Neutrophil (primary cell): Measurements from ENCODE around the gene DIP2C.

ENCODE experiments used
- H3K27ac ChIP-seq: fragments of 200-600 bp; sonication (generic); 2 replicates; pipeline ENCODE4 v1.5.1; 2016; ENCODE audit warnings: mild to moderate bottlenecking, moderate library complexity
- H3K27me3 ChIP-seq: fragments of 200-600 bp; sonication (generic); 2 replicates; pipeline ENCODE4 v1.6.0; 2016; ENCODE audit warnings: mild to moderate bottlenecking
- H3K36me3 ChIP-seq: fragments of 200-600 bp; sonication (generic); 2 replicates; pipeline ENCODE4 v1.5.1; 2017
- H3K4me1 ChIP-seq, 2 experiments: fragments of 200-600 bp in 1 of 2; sonication (generic) in 1 of 2; 1 replicate in 1 of 2; 2 replicates in 1 of 2; pipeline versions ENCODE4 v1.5.1 to v1.6.1; 2013 to 2016; ENCODE audit warnings: low read depth in 1 of 2, low read length in 1 of 2, mild to moderate bottlenecking in 1 of 2, moderate library complexity in 1 of 2; ENCODE audit not compliant: control insufficient read depth in 1 of 2, insufficient read depth in 1 of 2
- H3K4me3 ChIP-seq, 2 experiments: fragments of 200-600 bp in 1 of 2; sonication (generic) in 1 of 2; 1 replicate in 1 of 2; 2 replicates in 1 of 2; pipeline ENCODE4 v1.5.1; 2013 to 2016; ENCODE audit warnings: low read depth in 1 of 2, low read length in 1 of 2, mild to moderate bottlenecking in 1 of 2, moderate library complexity in 1 of 2
- H3K9me3 ChIP-seq: fragments of 200-600 bp; sonication (generic); 2 replicates; pipeline ENCODE4 v1.5.1; 2016
- TF ChIP-seq, protein P1 (sequence below): fragments of 200-600 bp; sonication (generic); IDR thresholded peaks from 2 replicates; pipeline ENCODE4 v1.5.1; 2016; ENCODE audit warnings: antibody characterized with exemption

Gene DIP2C

DNA sequence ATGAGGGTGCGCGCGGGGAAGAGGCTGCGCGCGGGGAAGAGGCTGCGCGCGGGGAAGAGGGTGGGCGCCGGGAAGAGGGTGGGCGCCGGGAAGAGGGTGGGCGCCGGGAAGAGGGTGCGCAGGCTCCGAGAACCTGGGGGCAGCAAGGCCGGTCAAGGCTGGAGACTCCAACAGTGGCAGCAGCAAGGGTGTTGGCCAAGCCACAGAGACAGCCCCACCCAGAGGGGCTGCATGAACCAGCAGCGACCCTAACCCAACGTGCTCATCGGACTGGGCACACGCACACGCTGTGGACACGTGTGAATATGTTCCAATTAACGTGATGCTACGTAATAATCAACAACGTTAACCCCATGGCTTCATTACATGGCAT is 48.8 kb downstream of the DIP2C start:
- H3K27ac ChIP-seq, result no peak overlapping the region
- no peaks in the 10 kb centered on the region for H3K9me3 ChIP-seq
- H3K4me3 ChIP-seq, result no peak overlapping the region
- peaks cover 29% of the 10 kb centered on the region for H3K27me3 ChIP-seq
- H3K4me1 ChIP-seq, result no peaks in the 10 kb centered on the region
- no peaks in the 10 kb centered on the region for H3K36me3 ChIP-seq
- TF ChIP-seq, protein P1, sequence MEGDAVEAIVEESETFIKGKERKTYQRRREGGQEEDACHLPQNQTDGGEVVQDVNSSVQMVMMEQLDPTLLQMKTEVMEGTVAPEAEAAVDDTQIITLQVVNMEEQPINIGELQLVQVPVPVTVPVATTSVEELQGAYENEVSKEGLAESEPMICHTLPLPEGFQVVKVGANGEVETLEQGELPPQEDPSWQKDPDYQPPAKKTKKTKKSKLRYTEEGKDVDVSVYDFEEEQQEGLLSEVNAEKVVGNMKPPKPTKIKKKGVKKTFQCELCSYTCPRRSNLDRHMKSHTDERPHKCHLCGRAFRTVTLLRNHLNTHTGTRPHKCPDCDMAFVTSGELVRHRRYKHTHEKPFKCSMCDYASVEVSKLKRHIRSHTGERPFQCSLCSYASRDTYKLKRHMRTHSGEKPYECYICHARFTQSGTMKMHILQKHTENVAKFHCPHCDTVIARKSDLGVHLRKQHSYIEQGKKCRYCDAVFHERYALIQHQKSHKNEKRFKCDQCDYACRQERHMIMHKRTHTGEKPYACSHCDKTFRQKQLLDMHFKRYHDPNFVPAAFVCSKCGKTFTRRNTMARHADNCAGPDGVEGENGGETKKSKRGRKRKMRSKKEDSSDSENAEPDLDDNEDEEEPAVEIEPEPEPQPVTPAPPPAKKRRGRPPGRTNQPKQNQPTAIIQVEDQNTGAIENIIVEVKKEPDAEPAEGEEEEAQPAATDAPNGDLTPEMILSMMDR, result no peak

DNA sequence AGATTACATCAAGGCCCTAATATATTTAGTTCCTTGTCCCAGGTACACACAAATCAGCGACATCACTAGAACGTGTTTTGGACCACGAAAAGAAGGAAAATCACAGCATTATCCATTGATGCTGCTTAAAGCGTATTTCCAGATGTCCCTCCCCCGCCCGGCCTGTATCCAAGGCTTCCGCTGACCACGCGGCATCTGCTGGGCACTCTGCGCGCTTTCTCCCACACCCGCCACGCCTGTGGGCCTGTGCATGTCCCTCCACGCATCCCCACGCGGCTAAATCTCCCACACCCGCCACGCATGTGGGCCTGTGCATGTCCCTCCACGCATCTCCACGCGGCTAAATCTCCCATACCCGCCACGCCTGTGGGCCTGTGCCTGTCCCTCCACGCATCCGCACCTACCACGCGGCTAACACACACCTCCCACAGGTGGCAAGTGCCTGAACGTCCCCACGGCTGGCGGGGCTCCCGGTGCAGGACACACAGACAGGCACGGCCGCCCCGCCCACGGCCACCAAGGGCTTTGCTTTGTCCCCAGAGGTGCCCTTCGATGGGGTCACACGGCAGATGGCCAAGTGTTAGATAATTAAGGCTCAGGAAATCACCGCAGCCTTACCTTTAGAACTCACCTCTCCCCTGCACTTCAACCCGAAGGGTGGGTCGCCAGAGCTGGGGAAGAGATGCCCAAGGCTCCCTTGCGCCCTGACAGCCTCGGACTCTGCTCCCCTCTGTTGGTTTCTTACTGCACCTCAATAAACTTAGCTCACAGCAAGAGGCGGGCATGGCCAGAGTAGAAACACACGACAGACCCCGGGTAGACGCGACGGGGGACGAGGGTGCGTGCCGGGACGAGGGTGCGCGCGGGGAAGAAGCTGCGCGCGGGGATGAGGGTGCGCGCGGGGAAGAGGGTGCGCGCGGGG is 49.5 kb downstream of the DIP2C start:
- TF ChIP-seq, protein P1, result no peak
- H3K4me3 ChIP-seq, result no peak overlapping the region
- H3K27me3 ChIP-seq, result peaks cover 36% of the 10 kb centered on the region
- H3K27ac ChIP-seq, result no peak overlapping the region
- H3K9me3 ChIP-seq, result no peaks in the 10 kb centered on the region
- H3K4me1 ChIP-seq, result no peaks in the 10 kb centered on the region
- no peaks in the 10 kb centered on the region for H3K36me3 ChIP-seq

DNA sequence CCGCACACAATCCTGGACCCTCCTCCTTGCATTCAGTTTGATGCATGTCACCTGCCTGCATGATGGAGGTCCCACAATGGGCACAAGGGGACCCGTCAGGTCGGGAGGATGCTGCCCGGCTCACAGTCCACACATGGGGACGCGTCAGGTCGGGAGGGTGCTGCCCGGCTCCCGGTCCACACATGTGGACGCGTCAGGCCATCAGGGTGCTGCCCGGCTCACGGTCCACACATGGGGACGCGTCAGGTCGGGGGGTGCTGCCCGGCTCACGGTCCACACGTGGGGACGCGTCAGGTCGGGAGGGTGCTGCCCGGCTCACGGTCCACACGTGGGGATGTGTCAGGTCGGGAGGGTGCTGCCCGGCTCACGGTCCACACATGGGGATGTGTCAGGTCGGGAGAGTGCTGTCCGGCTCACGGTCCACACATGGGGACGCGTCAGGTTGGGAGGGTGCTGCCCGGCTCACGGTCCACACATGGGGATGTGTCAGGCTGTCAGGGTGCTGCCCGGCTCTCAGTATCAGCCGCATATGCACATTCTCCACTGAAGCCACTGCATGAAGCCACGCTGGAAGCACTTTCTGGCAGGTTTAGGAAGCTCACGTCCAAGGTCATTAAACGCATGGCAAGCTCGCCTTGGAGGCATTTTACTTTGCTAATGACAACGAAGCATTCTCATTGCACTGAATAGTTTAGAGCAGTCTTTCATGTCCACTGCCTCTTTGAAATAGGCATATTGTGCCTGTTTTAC is 50.3 kb downstream of the DIP2C start:
- peaks cover 44% of the 10 kb centered on the region for H3K27me3 ChIP-seq

DNA sequence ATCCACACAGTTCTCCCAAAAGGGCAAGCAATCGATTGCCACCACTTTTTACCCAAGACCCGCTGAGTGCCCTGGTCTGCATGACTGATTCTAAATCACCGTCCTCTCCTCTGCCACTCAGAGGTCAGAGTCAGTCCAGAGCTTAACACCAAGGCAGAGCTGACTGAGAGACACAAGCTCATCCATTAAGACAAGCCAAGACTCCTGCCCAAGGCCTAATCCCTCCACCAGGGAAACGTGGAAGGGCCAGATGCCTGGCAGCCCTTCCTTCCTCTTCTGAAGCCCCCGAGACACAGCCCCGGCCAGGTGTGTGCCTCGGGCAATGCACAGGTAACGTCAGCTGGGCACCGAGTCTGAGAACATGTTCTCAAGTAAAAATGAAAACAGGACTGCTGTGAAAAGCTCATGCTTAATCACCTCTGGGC is 51.7 kb downstream of the DIP2C start:
- H3K27ac ChIP-seq, result no peak overlapping the region
- no peaks in the 10 kb centered on the region for H3K4me1 ChIP-seq
- TF ChIP-seq, protein P1, result no peak
- H3K27me3 ChIP-seq, result peaks cover 47% of the 10 kb centered on the region
- no peak overlapping the region for H3K4me3 ChIP-seq
- no peaks in the 10 kb centered on the region for H3K36me3 ChIP-seq
- H3K9me3 ChIP-seq, result no peaks in the 10 kb centered on the region

More for the DNA sequence above, 50.3 kb downstream of the DIP2C start:
- TF ChIP-seq, protein P1, result no peak
- no peaks in the 10 kb centered on the region for H3K36me3 ChIP-seq
- H3K4me3 ChIP-seq, result no peak overlapping the region
- no peaks in the 10 kb centered on the region for H3K4me1 ChIP-seq
- H3K9me3 ChIP-seq, result no peaks in the 10 kb centered on the region
- no peak overlapping the region for H3K27ac ChIP-seq

GRCh38 chr10:637221-637620 is 52.2 kb downstream of the DIP2C start:
- Histone ChIP-seq H3K4me3 (no peak overlapping the region), H3K36me3 (no peaks in the 10 kb centered on the region), H3K9me3 (no peaks in the 10 kb centered on the region), H3K27me3 (peaks cover 47% of the 10 kb centered on the region), H3K4me1 (no peaks in the 10 kb centered on the region), H3K27ac (no peak overlapping the region)
- TF ChIP-seq, protein P1, result no peak
